ENCODE data around the gene KRT73. TPM values are rescaled to one million over a fixed set of nuclear protein-coding genes. Genes with fewer than 3 reads are reported as not detected.

Gene KRT73
- total and polyA plus RNA-seq, 9 of the 15 experiments (the other 6 are each of a cell fraction or from before 2014, with no cell fraction given): 0.09 to 0.18 (median 0.13) TPM; not detected in 5

- no peak for FAIRE-seq
- H3K9ac ChIP-seq (ENCODE audit: insufficient read depth in 1 of 2, low read depth in 2 of 2, low read length in 2 of 2): no peak overlapping the region
- intact Hi-C loops (cut with micrococcal nuclease) (no loop called here), in situ Hi-C loops (cut with MboI) (no loop called here)
- ChIA-PET CTCF (ENCODE audit: low intra/inter-chr PET ratio) (no interaction called here), POLR2A (no interaction called here)
- no peak overlapping the region for H3K4me3 ChIP-seq
- 0 out of 2 replicates have a peak, but pooled peaks cover 2% of the 10 kb centered on the region for H4K20me1 ChIP-seq (replicated peaks; ENCODE audit: control insufficient read depth, insufficient read depth, low read length)
- BruUV-seq (replicated peaks): no TSS peak
- no peak for ATAC-seq
- H3K9me3 ChIP-seq (replicated peaks; ENCODE audit: control insufficient read depth, insufficient read depth, low read depth, low read length): no peaks in the 10 kb centered on the region
- no peak for TF ChIP-seq SLC30A9 (CRISPR knock-in tag; IDR thresholded peaks at IDR 0.05)
- no peak for TF ChIP-seq SMC3 (conservative IDR thresholded peaks at IDR 0.05; ENCODE audit: insufficient read depth, low read depth, low read length)
- no peak for TF ChIP-seq PTTG1 (tag; IDR thresholded peaks at IDR 0.05; ENCODE audit: low read depth)
- no peak for TF ChIP-seq ZNF717 (CRISPR knock-in tag; IDR thresholded peaks at IDR 0.05)
- TF ChIP-seq ZBTB17 (CRISPR knock-in tag; IDR thresholded peaks at IDR 0.05): no peak
- TF ChIP-seq CHD4 (IDR thresholded peaks at IDR 0.05; ENCODE audit: insufficient read depth, insufficient replicate concordance, low read depth, low read length, poor library complexity, severe bottlenecking): no peak
- H3K27me3 ChIP-seq (ENCODE audit: control insufficient read depth in 2 of 2, insufficient read depth in 2 of 2, low read length in 2 of 2): peaks cover 7 to 35% of the 10 kb centered on the region in 2 experiments; a peak in 4 of 5 replicates
- no peak overlapping the region for H3K27ac ChIP-seq (ENCODE audit: extremely low read depth, low read depth, low read length)
- 30% methylated on average over 9 of the region's 9 CpGs for WGBS (ENCODE audit: insufficient coverage, low coverage, missing lambda C conversion rate)
- no peak for DNase-seq (ENCODE audit: extremely low read depth in 1 of 4, low spot score in 3 of 4)
- H3K36me3 ChIP-seq (ENCODE audit: control insufficient read depth, insufficient read depth, low read length): no peaks in the 10 kb centered on the region
- no peaks in the 10 kb centered on the region; a peak in 1 of 5 replicates for H3K4me1 ChIP-seq (replicated peaks in 1 of 2; ENCODE audit: control insufficient read depth in 2 of 2, insufficient read depth in 2 of 2, low read length in 2 of 2)
- no peaks in the 10 kb centered on the region for H3K79me2 ChIP-seq (ENCODE audit: control insufficient read depth, insufficient read depth, low read length)
- H3K4me2 ChIP-seq (ENCODE audit: insufficient read depth, low read length): no peak overlapping the region
- no peaks in the 10 kb centered on the region for H3K9me1 ChIP-seq (ENCODE audit: control insufficient read depth, insufficient read depth, low read length)
- H2AFZ ChIP-seq (ENCODE audit: low read depth, low read length): no peak overlapping the region
These were observed 2.4 kb downstream of the KRT73 start for GRCh38 chr12:52615912-52616311.
